ENCODE results near the gene MAP4K4.

DNA sequence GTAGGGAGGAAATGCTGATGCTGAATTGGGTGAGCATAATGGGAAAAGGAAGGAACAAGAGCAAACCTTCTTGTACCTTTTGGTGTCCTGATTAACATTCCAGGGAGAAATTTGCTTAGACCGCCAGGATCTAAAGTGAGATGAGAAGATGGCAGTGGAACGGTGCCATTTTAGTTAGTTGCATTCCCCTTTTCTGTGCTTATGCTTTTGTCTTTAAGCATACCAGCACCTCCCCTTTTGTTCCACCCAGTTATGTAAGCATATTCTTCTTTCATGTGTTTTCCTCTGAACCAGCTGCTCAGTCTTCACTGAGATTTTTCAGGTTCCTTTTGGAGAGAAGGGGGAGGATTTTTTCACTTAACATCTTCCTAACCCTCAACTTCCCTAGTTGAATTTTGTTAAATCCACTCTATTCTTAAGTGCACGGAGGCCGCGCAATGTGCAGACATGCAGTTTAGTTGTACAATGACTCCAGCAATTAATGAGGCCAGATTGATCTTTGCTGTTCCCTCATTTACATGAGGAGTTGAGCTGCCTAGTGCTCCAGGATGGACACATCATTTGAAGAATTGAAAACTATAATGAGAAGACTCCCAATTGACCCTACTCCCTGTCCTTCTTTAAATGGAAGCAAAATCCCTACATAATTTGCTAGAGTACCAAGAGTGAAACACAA lies 73.9 kb downstream of the MAP4K4 start:
- TF ChIP-seq, protein P1, sequence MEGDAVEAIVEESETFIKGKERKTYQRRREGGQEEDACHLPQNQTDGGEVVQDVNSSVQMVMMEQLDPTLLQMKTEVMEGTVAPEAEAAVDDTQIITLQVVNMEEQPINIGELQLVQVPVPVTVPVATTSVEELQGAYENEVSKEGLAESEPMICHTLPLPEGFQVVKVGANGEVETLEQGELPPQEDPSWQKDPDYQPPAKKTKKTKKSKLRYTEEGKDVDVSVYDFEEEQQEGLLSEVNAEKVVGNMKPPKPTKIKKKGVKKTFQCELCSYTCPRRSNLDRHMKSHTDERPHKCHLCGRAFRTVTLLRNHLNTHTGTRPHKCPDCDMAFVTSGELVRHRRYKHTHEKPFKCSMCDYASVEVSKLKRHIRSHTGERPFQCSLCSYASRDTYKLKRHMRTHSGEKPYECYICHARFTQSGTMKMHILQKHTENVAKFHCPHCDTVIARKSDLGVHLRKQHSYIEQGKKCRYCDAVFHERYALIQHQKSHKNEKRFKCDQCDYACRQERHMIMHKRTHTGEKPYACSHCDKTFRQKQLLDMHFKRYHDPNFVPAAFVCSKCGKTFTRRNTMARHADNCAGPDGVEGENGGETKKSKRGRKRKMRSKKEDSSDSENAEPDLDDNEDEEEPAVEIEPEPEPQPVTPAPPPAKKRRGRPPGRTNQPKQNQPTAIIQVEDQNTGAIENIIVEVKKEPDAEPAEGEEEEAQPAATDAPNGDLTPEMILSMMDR (optimal IDR thresholded peaks at IDR 0.05 in 1 of 3, IDR thresholded peaks at IDR 0.05 in 1 of 3, conservative IDR thresholded peaks at IDR 0.05 in 1 of 3; ENCODE audit: extremely low read depth in 1 of 3, insufficient read depth in 2 of 3, low read length in 3 of 3) = no peak
- TF ChIP-seq EZH2 (IDR thresholded peaks at IDR 0.05; ENCODE audit: low read length) = no peak
